ENCODE data around the gene ANKMY2.
A peak's percentile ranks its signal among the peaks of the same experiment; 100 is the strongest.
"Not testable (repeated sequence)": the region's sequence is repeated elsewhere in the genome, so short reads cannot be mapped to it uniquely, and the experiment has no call there.

The ANKMY2 gene

DNA sequence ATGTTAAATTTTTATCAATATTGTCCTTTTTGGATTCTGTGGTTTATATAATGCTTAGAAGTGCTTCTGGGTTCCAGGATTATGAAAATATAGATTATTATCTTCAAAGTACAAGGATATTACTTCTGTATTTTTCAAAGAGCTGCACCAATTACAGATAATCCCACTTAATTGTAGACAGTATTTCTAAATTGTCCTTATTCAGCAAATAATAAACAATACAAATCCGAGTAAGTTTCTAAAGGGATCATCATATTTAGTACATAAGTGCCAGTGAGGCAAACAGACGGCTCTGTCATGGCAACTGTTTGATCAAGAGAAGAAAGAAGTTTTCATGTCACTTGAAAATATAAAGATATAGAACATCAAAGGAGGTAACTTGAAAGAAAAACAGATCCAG is 19.2 kb downstream of the ANKMY2 start:
- no peak for DNase-seq

DNA sequence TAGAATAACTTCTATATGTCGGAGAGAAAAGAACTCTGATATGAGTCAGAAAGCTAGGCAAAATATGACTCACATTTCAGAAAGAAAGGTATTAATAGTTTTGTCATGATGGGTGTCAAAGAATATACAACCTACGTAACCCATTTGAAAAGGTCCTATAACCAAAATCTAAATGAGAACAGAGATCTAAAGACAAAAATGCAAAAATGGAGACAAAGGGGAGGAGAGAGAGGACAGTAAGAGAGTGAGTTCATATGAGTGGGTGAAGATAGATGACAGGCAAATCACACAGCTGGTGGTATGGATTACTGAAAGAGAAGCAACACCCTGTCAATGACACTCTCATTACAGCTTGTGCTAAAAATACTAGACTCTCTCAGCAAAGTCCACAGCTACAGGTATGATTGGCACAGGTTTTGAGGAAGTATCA is 25.6 kb downstream of the ANKMY2 start:
- DNase-seq: peak in 1 of 5 experiments; percentile 69

DNA sequence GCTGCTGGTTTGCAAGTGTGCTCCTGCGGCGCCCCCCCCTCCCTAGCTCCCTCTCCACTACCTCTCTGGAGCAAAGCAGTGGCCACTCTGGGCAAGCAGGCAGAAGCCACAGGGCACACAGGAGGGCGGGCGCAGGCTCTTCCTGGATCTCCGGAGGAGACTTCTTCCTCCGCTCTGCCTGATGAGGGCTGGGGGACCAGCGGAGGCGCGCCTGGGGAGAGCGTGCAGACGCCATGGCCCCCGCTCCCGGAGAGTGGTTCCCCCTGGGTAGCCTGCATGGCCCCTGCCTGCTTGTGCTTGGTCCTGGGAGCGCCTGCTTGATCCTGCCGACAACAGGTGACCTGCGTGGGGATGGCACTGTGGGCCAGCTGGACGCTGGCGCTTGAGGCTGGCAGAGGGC is 29.0 kb downstream of the ANKMY2 start:
- no peak for DNase-seq

DNA sequence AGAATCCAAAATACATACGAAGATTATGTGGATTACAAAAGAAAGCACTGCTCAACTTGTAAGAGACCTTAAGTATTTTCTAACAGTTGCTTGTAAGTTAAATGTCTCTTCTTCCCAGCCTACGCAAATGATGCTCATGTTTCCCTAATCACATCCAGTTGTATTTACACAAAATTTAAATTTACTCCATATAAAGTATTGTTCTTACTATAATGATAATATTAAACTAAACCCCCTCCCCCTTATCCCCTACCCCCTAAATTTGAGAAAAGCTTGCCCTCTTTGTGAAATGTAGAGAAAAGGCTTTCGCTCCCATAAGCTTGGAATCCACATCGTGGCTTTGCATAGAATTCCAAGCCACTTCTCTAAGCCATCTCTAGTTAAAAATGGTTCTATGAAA is 29.4 kb downstream of the ANKMY2 start:
- DNase-seq: no peak

DNA sequence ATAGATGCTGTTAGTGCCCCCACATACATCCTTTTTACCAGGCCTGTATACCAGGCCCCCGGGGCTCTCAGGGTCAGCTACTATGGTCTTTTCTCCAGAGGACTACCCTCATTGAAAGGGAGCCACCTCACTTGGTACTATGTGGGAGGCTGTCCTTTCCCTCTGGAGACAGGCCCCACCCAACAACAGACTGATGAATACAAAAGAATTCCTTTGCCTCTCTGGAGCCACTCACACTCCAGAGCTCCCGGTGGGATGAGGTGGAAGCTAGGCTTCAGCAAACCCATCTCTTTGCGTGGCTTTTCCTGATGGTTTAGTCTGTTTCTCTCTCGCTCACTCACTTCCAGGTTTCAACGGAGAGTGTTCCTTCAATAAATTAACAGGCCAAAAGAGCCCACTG is 30.3 kb downstream of the ANKMY2 start:
- no peak for DNase-seq

DNA sequence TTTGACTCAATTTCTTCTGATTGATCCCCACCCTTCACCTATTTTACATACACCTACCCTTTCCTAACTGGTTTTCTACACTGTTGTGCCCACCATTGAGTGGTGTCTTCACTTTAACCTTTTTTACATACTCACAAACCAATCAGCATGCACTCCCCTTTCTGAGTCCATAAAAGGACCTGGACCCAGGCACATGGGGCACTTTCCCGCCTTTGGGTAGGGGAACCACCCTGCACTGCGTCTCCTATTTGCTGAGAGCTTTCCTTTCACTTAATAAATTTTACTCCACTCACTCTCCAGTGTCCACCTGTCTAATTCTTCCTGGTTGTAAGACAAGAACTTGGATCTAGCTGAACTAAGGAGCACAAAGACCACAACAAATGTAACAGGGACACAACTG is 33.8 kb downstream of the ANKMY2 start:
- DNase-seq: no peak

DNA sequence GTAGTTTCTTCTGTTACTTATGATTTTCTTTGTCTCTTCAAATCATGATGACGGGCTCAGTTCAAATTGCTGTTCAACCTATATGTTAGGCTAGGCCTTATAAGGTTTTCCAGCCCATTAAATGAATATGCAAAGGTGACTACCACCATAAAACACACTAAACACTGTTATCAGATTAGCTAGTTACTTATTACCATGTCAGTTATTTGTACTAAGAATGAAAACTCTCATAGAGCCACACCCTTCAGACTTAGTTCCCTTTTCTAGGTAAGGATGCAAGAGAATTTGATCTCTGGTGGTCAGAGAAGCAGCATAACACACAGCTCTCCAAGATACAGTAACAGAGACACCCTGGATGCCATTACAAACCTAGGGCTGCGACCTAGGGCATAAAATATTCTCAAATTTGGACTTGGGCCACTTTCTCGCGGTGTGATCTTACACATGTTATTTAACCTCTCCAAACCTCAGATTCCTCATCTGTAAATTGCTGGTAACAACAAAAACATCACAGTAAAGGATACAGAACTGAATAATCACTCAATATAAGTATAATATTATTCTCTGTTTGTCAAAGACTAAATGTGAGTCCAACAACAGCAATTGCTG is 35.6 kb downstream of the ANKMY2 start:
- DNase-seq: no peak

DNA sequence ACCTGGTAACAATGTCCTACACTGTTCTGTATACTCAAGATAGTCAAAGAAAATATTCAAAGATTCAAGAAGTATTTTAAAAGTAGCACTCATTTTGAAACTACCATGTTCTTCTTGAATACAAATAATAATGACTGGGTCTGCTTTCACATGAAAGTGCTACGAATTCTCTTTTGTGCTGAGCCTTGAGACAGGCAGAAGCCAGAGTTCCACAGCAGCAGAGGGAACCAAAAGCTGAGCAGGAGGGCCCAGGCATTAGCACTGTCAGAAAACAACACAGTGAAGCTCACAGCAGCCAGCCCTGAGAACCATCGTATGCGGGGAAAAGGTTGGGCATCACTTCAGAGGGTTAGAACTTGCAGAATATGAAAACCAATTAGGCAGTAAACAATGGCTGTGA is 38.9 kb downstream of the ANKMY2 start:
- no peak for DNase-seq

DNA sequence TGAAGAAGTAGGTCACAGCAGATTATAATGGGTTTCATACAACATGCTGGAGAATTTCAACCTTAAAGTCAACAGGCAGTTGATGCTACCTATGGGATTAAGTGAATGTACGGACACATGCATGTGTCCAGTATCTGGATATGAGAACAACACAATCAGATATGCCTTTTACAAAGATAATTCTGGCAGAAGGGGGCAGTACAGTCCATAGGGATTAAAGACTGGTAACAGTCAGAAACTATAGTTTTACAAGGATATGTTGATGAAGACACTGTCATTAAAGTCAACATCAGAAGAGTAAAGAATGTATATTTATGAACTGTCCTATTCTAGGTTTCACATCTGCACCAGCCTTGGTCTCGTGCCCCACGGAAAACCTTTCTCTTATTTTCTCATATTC is 41.5 kb downstream of the ANKMY2 start:
- DNase-seq: no peak

DNA sequence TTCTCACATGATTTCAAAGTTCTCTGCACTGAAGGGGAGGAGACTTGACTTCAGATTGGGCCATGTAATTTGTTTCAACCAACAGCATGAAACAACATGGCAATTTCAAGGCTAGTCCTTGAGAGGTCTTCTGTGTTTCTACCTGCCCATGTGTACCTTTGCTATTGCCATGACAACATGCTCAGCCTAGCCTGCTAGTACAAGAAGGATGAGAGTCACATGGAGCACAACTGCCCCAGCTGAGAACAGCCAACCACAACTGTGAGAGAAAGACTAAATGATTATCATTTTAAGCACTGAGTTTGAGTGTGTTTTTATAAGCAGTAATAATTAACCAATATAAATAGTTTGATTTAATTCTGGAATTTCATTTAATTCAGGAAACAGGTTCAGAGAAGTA is 41.9 kb downstream of the ANKMY2 start:
- peak in 1 of 5 experiments; percentile 9 for DNase-seq

DNA sequence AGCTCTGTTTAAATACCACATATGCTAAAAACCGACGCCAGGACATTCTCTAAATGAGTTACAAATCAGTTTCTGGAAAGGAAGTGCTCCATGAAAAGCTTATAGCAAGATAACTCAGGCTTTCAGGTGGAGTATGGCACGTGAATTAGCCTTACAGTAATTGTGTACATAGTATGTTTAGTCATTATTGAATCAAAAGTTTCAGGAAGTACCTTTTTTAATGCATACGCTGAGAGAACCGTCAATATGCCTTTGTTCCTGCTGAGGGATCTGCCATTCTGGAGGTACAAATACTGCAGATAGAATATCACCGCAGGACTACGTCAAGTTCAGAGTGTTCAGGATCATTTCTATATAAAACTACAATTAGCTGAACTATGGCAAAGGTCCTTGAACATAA is 45.7 kb downstream of the ANKMY2 start:
- DNase-seq: no peak

DNA sequence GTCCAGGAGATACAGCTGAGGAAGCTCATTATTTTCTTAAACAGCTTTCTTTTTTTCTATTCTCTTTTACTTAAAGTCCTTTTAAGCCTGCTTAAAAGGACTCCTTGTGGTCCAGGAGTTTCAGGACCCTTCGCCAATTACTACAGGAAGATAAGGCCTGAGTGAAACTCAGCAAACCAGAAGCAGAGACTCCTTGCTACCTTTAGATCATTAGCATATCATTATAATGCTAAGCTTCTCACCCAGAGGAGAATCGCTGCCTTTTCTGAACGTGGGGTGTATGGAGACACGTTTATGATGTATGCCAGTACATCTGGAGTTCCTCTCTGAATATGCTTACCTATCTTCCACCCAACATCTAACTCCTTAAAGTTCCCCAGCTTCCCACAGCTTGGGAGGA is 47.5 kb downstream of the ANKMY2 start:
- no peak for DNase-seq

DNA sequence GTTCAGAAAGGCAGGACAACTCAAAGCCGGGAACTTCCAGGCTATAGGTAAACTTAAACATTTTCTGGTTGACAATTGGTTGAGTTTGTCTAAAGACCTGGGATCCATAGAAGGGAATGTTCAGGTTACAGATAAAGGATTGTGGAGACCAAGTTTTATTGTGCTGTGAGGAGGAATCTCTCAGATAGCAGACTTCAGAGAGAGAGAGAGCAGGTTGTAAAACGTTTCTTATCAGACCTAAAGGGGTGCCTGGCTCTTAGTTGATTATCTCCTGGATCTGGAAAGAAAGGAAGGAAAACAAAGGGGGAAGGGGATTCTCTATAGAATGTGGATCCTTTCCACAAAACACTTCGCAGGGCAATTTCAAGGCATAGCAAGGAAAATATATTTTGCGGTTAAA is 50.0 kb downstream of the ANKMY2 start:
- DNase-seq: not testable (repeated sequence)

DNA sequence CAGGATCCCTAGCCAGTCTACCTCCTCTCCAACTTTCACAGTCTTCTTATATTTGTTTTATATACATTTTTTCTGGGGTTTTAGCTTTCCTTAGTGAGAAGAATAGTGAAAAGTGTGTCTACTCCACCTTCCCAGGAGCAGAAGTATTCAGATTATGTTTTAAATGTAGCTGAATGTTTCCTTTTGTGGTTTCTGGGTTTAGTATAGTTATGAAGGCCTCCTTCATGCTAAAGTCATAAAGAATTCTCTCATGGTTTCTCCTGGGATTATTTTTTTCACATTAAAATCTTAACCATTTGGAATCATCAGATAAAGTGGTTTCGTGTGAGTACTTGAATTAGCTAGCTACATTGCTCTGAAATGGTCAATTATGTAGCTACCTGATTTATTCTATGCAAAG is 50.9 kb downstream of the ANKMY2 start:
- DNase-seq: no peak

DNA sequence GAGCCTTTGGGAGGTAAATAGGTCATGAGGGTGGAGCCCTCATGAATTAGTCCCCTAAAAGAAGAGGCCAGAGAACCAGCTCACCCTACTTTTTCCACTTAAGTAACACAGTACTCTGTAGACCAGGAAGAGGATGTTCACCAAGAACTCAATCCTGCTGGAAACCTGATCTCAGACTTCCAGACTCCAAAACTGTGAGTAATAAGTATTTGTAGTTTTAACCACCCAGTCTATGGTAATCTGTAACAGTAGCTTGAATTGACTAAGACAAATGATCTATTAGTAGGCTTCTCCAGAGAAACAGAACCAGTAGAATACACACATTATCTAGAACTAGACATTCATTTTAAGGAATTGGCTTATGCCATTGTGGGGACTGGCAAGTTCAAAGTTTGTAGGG is 51.5 kb downstream of the ANKMY2 start:
- DNase-seq: no peak

DNA sequence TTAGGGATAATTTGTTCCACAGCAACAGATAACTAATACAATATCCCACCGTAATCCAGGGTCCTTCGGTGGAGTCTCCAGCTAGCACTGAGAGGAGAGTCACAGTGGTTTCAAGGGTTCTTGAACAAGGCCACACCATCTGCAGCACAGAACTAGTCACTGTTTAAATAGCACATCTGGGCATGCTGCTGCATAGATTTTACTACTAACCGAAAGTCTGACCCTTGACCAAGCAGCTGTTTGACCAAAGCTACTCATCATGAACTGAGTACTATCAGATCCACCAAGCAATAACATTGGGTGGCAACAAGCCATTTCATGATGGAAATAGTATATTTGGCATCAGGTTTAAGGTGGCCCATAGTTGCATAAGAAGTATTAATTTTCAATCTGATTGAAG is 53.2 kb downstream of the ANKMY2 start:
- no peak for DNase-seq

DNA sequence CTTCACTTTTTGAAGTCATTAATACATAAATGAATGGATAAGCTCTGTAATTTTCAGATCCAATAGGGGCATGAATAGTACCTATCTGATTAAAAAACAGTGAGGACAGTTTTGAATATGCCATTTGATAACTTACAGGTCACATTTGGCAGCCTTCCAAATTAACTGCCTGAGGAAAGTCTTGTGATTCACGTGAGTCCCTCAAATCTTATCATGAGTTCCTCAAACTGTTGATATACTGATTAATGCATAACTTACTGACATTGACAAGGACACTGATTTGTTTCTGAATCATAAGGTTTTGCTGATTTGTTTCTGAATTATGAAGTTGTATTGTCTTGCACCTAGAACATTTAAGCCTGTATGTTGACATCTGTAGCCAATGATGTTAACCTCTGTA is 55.1 kb downstream of the ANKMY2 start:
- no peak for DNase-seq

DNA sequence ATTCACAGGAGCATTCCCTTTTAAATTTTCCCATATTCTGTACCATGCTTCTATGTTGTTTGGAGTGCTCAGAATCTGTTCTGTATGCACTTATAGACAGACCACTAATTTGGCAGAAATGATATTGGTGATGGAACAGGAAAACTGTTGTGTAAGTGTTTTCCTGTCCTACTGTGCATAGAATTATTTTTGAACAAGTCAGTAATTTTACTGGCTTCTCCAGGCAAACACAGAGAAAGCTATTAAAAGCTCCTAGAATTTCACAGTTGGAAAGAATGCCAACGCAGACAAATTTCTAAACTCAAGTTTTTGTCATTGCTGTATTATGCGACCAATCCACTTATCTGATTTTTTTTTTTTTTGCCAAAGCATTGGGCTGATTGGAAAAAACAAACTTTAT is 55.7 kb downstream of the ANKMY2 start:
- no peak for DNase-seq

DNA sequence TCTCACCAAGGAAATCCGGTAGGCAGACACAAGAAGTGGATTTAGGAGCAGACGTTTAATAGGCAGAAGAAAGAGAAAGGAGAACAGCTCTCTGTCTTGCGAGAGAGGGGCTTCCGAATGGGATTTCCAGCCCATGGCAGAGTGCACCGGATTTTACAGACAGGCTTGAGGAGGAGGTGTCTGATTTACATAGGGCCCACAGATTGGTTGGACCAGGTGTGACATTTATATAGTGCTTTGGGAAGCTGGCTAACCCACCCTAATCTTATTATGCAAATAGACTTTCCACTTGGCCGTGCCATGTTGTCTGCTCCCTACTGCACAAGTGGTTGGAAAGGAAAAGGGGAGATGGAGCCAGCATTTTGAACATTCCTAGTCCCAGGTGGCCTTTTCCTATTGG is 57.8 kb downstream of the ANKMY2 start:
- no peak for DNase-seq

DNA sequence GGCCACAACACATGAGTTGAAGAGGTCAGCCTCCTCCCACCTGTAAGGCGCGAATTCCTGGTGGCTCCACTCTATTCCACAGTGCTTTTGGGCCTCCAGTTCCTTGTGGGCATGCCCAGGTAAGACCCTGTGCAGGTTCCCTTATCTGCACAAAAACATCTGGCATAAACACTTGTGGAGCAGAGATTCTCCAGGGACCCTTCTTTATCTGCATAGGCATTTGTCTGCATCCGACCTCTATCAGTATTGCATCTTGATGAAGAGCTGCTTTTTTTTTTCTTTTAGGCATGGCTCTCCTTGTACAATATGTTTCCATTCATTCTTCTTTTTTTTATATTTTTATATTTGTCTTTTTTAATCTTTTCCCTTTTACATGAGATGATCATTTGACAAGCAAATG is 58.4 kb downstream of the ANKMY2 start:
- DNase-seq: no peak

DNA sequence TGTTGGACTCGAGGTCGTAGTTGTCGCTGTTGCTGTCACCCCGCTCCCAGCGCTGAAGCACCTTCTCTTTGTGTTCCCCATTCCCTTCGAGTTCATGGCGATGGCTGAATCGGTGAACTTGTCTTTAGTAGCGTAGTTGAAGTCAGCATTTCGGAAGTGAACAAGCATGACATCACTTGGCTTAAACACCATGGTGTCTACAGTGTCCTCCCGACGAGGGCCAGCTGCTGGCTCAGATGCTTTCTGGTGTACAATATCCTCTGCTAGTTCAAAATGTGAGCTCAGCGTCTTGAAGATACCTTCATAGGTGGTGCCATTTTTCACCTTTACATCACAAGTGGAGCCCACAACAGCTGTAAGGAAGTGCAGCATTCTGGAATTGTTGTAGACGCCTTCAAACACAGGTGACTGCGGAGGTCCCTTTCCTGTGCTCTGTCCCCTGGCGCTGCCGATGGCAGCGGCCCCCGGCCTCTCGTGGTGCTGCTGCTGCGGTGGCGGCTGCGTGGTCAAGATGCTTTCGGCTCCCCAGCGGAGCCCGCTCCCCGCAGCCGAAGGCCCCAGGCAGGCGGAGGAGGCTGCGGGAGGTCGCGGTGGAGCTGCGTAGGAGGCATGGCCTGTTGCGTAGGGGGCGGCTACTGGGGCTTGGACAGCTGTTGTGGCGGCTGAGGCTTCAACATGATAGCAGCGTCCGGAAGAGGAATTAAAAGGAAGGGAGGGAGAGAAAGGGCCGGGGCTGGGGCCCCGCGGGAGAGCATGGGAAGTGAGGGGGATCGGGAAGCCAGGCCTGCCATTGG is 59.3 kb downstream of the ANKMY2 start:
- no peak for DNase-seq

DNA sequence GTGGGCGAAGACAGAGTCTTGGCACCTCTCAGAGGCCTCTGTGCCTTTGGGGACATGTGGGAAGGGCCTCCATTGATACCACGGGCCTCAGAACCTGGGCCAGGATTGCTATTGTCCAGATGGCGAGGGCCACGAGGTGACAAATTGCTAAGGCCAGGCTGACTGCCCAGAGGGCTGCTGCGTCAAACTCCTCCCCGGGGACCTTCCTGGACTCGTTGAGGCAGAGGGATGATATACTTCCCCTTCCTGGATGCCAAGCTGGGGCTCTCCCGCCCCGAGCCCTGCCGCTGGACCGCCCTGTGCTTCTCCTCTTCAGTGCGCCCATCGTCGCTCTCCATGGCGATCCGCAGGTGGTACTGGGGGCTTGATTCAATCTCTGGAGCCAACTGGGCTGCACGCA is 60.0 kb downstream of the ANKMY2 start:
- DNase-seq: no peak

DNA sequence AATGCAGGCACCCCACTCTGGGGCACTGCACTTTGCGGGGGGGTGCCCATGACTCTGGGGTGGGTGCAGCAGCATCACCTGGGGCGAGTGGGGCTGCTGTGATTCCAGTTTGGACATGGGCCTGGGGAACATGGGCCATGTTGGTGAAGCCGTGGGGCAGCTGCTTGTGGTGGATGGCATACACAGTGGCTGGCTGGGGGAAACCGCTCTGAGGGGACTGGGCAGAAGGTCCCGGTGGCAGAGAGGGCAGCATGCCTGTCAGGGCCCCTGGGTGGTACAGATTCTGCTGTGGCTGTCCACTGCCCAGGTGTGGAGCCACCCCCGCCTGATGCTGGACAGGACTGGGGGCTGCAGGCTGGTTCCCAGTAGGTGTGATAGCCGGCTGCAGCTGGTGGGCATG is 61.7 kb downstream of the ANKMY2 start:
- DNase-seq: no peak

DNA sequence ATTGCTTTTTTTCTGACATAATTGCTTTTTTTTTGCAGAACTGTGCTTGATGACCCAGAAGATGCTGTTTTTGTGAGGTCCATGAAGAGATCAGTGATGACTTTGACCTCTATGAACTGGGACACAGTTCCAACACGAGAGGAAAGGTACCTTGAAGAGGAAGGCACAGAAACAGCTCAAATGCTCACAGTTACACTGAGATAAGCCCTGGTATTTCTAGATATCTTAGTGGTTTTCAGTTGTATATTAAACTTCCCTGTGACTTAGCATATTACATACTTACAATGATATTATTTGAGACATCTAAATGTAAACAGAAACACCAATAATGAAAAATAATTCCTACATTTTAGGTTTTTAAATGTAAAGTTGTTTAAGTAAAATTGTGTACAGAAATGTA is 64.3 kb downstream of the ANKMY2 start:
- DNase-seq: no peak

DNA sequence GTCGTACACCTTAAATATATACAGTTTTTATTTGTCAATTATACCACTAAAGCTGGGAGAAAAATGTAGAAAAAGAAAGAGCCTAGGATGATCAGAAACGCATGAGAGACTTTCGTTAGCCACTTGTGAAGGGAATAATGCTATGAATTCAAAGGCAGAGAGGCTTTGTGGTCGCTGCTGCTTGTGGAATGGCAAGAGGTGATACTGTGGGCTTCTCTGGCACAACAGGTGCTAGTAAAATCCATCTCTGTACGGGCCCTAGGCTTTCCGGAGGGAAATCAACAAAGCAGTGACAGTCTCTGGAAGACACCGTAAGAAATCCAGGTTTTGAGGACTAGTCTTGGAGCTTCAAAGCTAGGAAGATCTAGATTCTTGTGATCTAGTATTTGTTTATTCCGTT is 66.3 kb downstream of the ANKMY2 start:
- no peak for DNase-seq

Measured in T-helper 2 cell (primary cell).